Tibial nerve (tissue), 3 donors: ENCODE results near the gene PRRT1.
"Not testable (repeated sequence)": the region's sequence is repeated elsewhere in the genome, so short reads cannot be mapped to it uniquely, and the experiment has no call there.

Experiments used
- POLR2A ChIP-seq, 2 donors: fragments of 450-650 bp; IDR thresholded peaks; one replicate each; pipeline ENCODE4 v1.6.1; 2017; ENCODE audit warnings: antibody characterized with exemption in 2 of 2, mild to moderate bottlenecking in 2 of 2, moderate library complexity in 2 of 2
- TF ChIP-seq, protein P1 (sequence below), 5 experiments: fragments of 200-600 bp in 3 of 5; fragments of 450-650 bp in 2 of 5; sonication (generic) in 3 of 5; IDR thresholded peaks; one replicate each; pipeline ENCODE4 v1.5.1; 2016 to 2019; ENCODE audit warnings: antibody characterized with exemption in 5 of 5, mild to moderate bottlenecking in 3 of 5, moderate library complexity in 2 of 5

DNA sequence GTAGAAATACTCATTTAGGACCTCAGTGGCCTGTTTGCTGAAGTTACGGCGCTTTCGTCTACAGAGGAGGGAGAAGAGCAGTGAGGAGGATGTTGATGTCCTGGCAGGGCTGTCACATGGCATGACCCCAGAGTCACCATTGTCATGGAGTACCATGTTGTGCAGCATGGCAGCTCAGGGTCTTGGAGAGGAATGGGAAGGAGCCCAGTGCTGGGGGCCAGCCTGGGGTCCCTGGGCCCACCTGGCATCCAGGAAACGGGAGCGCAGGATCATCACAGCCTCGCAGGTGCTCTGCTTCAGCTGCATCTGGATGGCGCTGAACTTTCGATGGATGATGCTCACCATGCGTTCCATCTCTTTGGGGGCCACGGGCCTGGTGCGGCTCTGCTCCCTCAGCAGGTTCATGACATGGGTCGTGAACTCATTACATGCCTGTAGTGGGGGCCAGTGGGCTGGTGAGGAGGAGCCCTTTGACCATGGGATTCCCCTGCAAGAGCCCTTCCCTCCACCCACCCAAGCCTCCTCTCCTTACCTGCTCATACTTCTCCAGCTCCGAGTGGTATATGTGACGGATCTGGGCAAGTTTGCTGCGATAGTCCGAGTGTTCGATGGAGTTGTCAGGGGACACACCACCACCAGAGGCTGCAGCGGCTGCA is 36.1 kb upstream of the PRRT1 start:
- TF ChIP-seq, protein P1, sequence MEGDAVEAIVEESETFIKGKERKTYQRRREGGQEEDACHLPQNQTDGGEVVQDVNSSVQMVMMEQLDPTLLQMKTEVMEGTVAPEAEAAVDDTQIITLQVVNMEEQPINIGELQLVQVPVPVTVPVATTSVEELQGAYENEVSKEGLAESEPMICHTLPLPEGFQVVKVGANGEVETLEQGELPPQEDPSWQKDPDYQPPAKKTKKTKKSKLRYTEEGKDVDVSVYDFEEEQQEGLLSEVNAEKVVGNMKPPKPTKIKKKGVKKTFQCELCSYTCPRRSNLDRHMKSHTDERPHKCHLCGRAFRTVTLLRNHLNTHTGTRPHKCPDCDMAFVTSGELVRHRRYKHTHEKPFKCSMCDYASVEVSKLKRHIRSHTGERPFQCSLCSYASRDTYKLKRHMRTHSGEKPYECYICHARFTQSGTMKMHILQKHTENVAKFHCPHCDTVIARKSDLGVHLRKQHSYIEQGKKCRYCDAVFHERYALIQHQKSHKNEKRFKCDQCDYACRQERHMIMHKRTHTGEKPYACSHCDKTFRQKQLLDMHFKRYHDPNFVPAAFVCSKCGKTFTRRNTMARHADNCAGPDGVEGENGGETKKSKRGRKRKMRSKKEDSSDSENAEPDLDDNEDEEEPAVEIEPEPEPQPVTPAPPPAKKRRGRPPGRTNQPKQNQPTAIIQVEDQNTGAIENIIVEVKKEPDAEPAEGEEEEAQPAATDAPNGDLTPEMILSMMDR (IDR thresholded peaks at IDR 0.05), result not testable (repeated sequence)
- TF ChIP-seq POLR2A (IDR thresholded peaks at IDR 0.05), result not testable (repeated sequence)
